Astrocyte of the cerebellum (primary cell): ENCODE data around the gene CRTC2.

Experiments
- DNase-seq: peaks from one replicate; pipeline ENCODE4 v3.0.0-alpha.2; 2011; ENCODE audit warnings: low read depth
- H3K4me3 ChIP-seq: 2 replicates; pipeline ENCODE4 v1.5.1; 2011; ENCODE audit warnings: mild to moderate bottlenecking, low read depth, low read length, moderate library complexity
- CTCF ChIP-seq: IDR thresholded peaks from 2 replicates; pipeline ENCODE4 v1.5.1; 2012; ENCODE audit warnings: low read length, low read depth, moderate library complexity, mild to moderate bottlenecking; ENCODE audit errors: missing control alignments
- in situ Hi-C: cut with HindIII; loops from 2 replicates; pipeline ENCODE4 v1.10.0; 2017; ENCODE audit warnings: low sequenced_read_pairs

CRTC2 gene

GRCh38 chr1:153951183-153951582 is 7.2 kb downstream of the CRTC2 start:
- in situ Hi-C loops, result no loop called here
- H3K4me3 ChIP-seq, result no peak overlapping the region
- DNase-seq, result no peak
- TF ChIP-seq CTCF, result no peak

- no peak for DNase-seq
- peak within 1 kb of the TSS; percentile 75 for H3K4me3 ChIP-seq
- TF ChIP-seq CTCF, result peak; percentile 85
- in situ Hi-C loops, result no loop called here
These were observed 11.7 kb downstream of the CRTC2 start, which contains the start of gene DENND4B for GRCh38 chr1:153946622-153947241. TSS of gene DENND4B (minus strand) at chr1:153946718. CDS start at chr1:153944374, 2,344 bp downstream.

- DNase-seq, result no peak
- no peak for TF ChIP-seq CTCF
- peak overlapping the region; percentile 75 for H3K4me3 ChIP-seq
- in situ Hi-C loops, result no loop called here
These were observed 12.4 kb downstream of the CRTC2 start for GRCh38 chr1:153945795-153946621.

GRCh38 chr1:153945131-153945794 is 13.1 kb downstream of the CRTC2 start:
- in situ Hi-C loops, result no loop called here
- H3K4me3 ChIP-seq, result peak overlapping the region; percentile 75
- no peak for TF ChIP-seq CTCF
- no peak for DNase-seq

- in situ Hi-C loops, result no loop called here
- DNase-seq, result no peak
- no peak for TF ChIP-seq CTCF
- H3K4me3 ChIP-seq, result peak overlapping the region; percentile 75
These were observed 13.6 kb downstream of the CRTC2 start for GRCh38 chr1:153944827-153945117.

- TF ChIP-seq CTCF, result no peak
- in situ Hi-C loops, result no loop called here
- no peak overlapping the region for H3K4me3 ChIP-seq
- no peak for DNase-seq
These were observed 14.2 kb downstream of the CRTC2 start for GRCh38 chr1:153944005-153944826.
